Urinary bladder (tissue), 4 donors: Measurements from ENCODE around the gene STIP1. TPM values are rescaled to one million over a fixed set of nuclear protein-coding genes. Genes with fewer than 3 reads are reported as not detected.
"Not testable (repeated sequence)": the region's sequence is repeated elsewhere in the genome, so short reads cannot be mapped to it uniquely, and the experiment has no call there.

Experiments
- DNase-seq: peaks from one replicate; pipeline ENCODE4 v3.0.0-alpha.2; 2015; ENCODE audit errors: extremely low spot score
- H3K27ac ChIP-seq: one replicate; pipeline ENCODE4 v1.5.1; 2013; ENCODE audit warnings: low read depth, mild to moderate bottlenecking, moderate library complexity
- H3K36me3 ChIP-seq: one replicate; pipeline ENCODE4 v1.6.1; 2013; ENCODE audit warnings: mild to moderate bottlenecking, moderate library complexity; ENCODE audit not compliant: insufficient read depth
- H3K4me1 ChIP-seq: one replicate; pipeline ENCODE4 v1.6.1; 2013; ENCODE audit warnings: mild to moderate bottlenecking, moderate library complexity; ENCODE audit not compliant: insufficient read depth
- H3K4me3 ChIP-seq: one replicate; pipeline ENCODE4 v1.5.1; 2013; ENCODE audit warnings: low read depth, low read length
- whole genome bisulfite sequencing: extraction: QIAGEN DNeasy Blood & Tissue Kit; methylation state at CpG from one replicate; pipeline ENCODE4 v1.1.7; 2013; 5-methylcytosine and 5-hydroxymethylcytosine counted together
- polyA plus RNA-seq: library from polyadenylated mRNA; stranded (reverse); fragments of 200-250 nt; gene quantifications from one replicate; pipeline ENCODE4 v1.2.3, GENCODE V29; 2013
- total RNA-seq: library from RNA; depleted of rRNA; stranded (reverse); fragments of >200 nt; gene quantifications from one replicate; pipeline ENCODE4 v1.2.3, GENCODE V29; 2014
- donor health status: healthy with polysubstance abuse.
- donor health status: healthy.

STIP1 gene
- total and polyA plus RNA-seq, 2 donors, result 42.7 to 84.0 TPM

DNA sequence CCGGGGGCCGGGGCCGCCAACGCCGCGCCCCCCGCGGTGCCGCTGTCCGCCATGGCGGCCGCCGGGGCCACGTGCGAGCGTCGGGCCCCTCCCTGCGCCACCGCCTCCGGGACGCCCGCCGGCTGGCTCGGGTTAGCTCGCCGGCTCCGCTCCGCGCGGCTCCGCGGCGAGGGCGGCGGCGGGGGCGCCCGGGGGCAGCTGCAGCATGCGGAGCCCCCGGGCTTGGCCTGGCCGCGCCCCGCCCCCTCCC, 60.6 kb downstream of the STIP1 start:
- H3K4me3 ChIP-seq, result peak overlapping the region; percentile 56

DNA sequence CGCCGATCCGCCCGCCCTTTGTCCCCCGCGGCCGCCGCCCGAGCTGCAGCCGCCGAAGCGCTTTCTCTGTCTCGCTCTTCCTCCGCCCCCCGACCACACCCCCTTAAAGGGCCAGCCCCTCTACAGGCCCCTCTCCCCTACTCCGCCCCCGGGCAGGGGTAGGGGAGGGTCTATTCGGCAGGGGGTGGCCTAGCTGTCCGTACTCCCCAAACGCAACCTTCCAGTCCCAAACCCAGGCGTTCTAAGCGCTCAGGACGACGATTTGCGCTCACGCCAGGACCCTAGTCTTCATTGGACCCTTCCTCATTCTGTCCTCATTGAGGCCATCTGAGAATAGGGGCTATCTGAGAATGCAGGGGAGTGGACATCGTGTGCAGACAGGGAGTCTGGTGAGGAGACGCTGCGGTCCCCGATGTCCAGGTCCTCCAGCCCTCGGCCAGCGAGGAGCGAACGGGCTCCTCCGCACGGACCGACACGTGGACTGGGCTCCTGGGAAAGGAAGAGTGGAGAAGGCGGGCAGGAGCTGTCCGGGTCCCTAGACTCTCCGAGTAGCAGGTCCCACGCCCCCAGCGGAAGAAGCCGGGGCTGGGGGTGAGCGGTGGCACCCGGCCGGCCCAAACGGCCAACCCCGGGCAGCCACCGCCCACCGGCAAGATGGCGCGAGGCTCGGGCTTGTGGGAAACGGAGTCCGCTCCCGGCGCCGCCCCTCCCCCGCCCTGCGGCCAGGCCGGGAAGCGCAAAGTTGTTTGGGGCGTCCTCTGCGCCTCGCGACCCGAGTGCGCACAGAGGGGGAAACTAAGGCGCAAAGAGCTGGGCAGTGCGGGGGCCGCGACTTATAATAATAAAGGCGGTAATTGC, 61.1 kb downstream of the STIP1 start, which contains the start of gene PPP1R14B:
Gene PPP1R14B, minus strand, starts transcription at position 73 of the 858 bp plus-strand sequence. CDS start 270 bp downstream, outside the sequence.
- Histone ChIP-seq H3K27ac (peak within 1 kb of the TSS; percentile 83), H3K4me3 (peak within 1 kb of the TSS; percentile 56), H3K36me3 (no peaks in the 10 kb centered on the region), H3K4me1 (no peaks in the 10 kb centered on the region)
- DNase-seq, result no peak
- under 1% methylated on average over 74 of the region's 74 CpGs for WGBS

More for the DNA sequence above, 60.6 kb downstream of the STIP1 start:
- not testable (repeated sequence) for H3K27ac ChIP-seq, H3K36me3 ChIP-seq, DNase-seq, H3K4me1 ChIP-seq
- under 1% methylated on average over 43 of the region's 43 CpGs for WGBS

DNA sequence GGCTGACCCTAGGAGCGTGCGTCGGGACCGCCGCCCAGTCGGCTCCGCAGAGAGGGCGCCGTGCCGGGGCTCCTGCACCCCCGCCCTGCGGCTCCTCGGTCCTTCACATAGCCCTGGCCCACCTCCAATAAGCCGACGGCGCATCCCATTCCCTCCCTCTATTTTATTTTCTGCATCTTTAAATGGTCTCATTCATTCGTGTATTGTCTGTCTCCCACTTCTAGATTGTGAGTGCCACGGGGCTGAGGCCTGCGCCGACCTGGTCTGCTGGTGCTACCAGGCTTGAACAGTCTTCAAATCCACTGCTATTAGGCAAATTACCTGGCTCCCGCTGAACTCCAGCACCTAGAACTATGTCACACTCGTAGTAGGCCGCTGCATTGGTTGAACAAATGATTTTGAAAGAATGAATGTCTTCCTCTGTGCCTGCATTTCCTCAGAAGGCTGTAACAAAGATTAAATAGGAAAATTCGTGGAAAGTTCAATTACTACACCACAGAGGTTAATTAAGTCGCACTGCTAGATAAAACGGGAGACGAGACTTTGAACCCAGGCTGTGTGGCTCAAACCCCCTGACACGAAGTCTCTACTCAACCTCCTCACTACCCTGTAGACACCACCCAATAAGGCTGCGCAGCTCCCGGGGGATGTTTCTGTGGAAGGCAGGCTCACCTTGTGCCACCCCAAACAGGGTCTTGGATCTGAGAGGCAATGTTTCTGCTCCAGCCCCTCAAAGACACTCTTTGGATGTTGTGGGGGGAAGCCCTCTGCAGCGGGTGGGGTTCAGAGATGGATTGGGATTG, 62.0 kb downstream of the STIP1 start:
- H3K4me3 ChIP-seq, result peak overlapping the region; percentile 56
- no peak overlapping the region for H3K27ac ChIP-seq
- H3K36me3 ChIP-seq, result no peaks in the 10 kb centered on the region
- DNase-seq, result no peak
- 41% methylated on average over 31 of the region's 31 CpGs for WGBS
- H3K4me1 ChIP-seq, result no peaks in the 10 kb centered on the region

DNA sequence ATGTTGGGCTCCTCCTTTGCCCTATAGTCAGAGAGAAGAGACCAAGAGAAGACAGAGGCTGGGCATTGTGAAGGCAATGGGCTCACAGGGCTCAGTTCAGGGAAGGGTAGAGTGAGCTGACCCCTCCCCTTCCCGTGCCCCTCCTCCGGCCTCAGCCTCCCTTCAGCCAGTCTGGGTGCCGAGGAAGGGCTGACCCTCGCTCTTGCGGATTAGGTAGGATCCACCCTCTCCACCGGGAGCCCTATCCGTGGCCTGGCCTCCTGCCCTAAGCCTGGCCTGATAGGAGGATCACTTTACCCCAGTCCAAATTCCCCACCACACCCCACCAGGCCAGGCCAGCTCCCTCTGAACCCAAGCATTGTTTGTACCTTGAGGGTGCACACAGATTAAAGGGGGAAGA, 62.6 kb downstream of the STIP1 start:
- H3K36me3 ChIP-seq, result no peaks in the 10 kb centered on the region
- no peak overlapping the region for H3K27ac ChIP-seq
- no peak for DNase-seq
- WGBS, result 79% methylated on average over 7 of the region's 7 CpGs
- H3K4me1 ChIP-seq, result no peaks in the 10 kb centered on the region
- no peak overlapping the region for H3K4me3 ChIP-seq

GRCh38 chr11:64249038-64249437, 63.1 kb downstream of the STIP1 start:
- no peaks in the 10 kb centered on the region for H3K4me1 ChIP-seq
- no peak for DNase-seq
- no peak overlapping the region for H3K27ac ChIP-seq
- no peaks in the 10 kb centered on the region for H3K36me3 ChIP-seq
- WGBS, result 94% methylated on average over 4 of the region's 4 CpGs
- H3K4me3 ChIP-seq, result no peak overlapping the region

DNA sequence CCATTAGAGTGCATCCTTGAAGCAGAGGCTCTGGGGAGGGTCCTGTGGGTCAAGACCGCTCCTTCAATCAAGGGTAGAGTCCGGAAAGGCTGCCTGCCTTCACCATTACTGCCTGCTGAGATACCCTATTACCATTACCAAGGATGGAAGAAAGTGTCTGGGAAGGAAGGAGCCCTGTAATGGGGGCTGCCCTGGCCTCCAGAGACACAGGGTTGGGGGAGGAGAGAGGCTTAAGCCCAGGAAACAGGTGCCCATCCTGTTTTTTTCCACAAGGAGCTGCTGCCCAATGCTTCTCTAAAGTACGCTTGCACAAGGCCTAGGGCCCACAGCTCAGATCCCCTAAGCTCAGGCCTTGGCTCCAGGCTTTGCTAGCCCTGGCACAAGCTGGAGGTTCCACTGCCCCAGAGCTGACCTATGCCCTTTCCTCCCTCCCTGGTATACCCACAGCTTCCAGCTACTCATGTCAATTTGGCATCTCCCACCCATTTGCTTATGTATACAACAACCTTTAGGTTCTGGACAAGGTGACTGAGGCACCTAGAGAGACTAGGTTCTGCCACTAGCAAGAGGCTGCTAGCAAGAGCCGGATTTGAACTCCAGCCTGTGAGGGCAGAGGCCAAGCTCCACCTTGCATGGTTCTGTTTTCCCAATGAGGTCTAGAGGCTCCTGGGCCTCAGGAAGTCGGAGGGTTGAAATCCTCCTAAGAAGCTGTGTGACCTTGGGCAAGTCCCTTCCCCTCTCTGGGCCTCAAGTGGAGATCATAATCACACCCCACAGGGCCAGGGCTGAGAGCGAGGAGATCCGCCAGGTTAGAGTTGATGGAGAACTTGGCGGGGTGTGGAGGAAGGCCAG, 63.8 kb downstream of the STIP1 start:
- WGBS, result 89% methylated on average over 8 of the region's 8 CpGs
- no peak for DNase-seq
- Histone ChIP-seq H3K4me1 (no peaks in the 10 kb centered on the region), H3K36me3 (no peaks in the 10 kb centered on the region), H3K27ac (no peak overlapping the region), H3K4me3 (no peak overlapping the region)

DNA sequence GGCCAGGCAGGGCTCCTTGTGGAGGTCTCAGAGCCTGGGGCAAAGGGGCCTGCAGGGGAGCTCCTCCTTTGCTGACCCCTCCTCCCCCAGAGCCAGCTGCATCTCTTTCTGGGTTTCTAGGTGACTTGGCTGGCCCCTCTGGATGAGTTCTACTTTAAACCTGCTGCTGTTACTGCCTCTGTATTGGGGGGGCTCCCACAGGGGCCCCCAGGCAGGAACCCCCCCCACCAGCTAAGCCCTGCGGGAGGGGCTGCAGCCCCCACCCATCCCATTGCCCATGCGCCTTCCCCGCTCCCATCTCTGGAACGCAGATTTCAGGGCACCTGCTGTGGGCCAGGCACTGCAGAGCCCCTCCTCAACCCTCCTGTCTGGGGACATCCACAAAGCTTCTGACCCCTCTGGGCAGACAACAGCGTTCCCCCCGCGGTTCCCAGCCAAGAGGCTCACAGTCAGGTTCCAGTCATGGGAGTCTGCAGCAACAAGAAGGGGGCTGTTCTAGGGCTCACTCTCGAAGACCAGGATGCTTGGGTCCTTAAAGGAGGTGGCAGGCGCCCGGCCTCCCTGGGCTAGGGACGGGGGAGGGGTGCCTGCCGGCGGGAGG, 64.5 kb downstream of the STIP1 start:
- H3K4me1 ChIP-seq, result no peaks in the 10 kb centered on the region
- WGBS, result 19% methylated on average over 13 of the region's 13 CpGs
- DNase-seq, result no peak
- H3K4me3 ChIP-seq, result peak overlapping the region; percentile 80
- no peaks in the 10 kb centered on the region for H3K36me3 ChIP-seq
- H3K27ac ChIP-seq, result no peak overlapping the region

DNA sequence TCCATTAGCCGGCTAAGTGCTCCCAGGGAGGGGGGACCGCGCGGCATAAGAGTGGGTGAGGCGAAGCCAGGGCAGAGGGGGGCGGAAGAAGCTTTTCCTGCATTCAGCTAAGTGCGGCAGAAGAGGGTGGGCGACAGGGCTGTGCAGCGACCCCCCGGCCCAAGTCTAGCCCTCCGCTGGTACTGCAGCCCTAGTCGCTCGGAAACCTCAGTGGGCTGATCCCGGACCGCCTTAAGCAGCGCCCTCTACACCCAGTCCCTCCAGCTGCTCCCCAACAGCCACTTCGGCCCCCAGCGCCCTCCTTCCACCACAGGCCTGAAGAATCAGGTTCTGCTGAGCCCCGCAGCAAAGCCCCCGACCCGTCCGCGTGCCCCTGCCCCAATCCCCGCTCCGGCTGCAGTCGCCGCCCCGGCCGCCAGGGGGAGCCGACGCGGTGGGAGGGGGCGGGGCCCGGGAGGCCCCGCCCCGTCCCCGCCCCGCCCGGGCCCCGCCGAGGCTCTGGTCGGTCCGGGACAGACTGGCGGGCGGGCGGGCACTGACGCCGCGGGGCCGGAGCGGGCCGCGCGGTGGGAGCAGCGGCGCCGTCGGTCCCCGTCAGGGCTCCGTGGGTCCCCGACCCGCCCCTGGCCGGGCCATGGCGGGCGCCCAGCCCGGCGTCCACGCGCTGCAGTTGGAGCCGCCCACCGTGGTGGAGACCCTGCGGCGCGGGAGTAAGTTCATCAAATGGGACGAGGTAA, 65.2 kb downstream of the STIP1 start, which contains the start of gene PLCB3:
Gene PLCB3, plus strand, starts transcription at position 515 of the 737 bp plus-strand sequence. Its CDS starts 120 bp downstream, at position 635.
- Histone ChIP-seq H3K36me3 (no peaks in the 10 kb centered on the region), H3K4me3 (peak within 1 kb of the TSS; percentile 80), H3K27ac (no peak within 1 kb of the TSS), H3K4me1 (no peaks in the 10 kb centered on the region)
- under 1% methylated on average over 75 of the region's 75 CpGs for WGBS
- DNase-seq, result no peak

DNA sequence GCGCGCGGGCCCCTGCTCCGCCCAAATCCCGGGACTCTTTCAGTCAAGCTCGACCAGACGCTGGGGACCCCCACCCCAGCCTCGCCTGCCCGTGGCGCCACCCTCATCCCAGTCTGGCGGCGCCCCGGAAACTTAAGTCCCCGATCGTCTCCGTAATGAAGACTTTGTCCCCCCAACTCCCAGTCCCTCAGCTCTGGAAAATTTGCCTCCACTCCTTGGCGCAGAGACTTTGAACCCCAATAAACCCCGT, 65.7 kb downstream of the STIP1 start:
- Histone ChIP-seq H3K4me1 (no peaks in the 10 kb centered on the region), H3K27ac (no peak overlapping the region), H3K4me3 (peak overlapping the region; percentile 80), H3K36me3 (no peaks in the 10 kb centered on the region)
- 1% methylated on average over 18 of the region's 18 CpGs for WGBS
- DNase-seq, result no peak

- no peak overlapping the region for H3K27ac ChIP-seq
Measured at GRCh38 chr11:64252003-64252872, 66.3 kb downstream of the STIP1 start.

GRCh38 chr11:64253043-64253442, 67.1 kb downstream of the STIP1 start:
- 63% methylated on average over 8 of the region's 8 CpGs for WGBS
- Histone ChIP-seq H3K4me3 (no peak overlapping the region), H3K4me1 (no peaks in the 10 kb centered on the region), H3K27ac (no peak overlapping the region), H3K36me3 (no peaks in the 10 kb centered on the region)
- no peak for DNase-seq

More at GRCh38 chr11:64252003-64252872, 66.3 kb downstream of the STIP1 start:
- Histone ChIP-seq H3K36me3 (no peaks in the 10 kb centered on the region), H3K4me3 (peak overlapping the region; percentile 80), H3K4me1 (no peaks in the 10 kb centered on the region)
- 3% methylated on average over 23 of the region's 23 CpGs for WGBS
- no peak for DNase-seq

GRCh38 chr11:64253481-64253880, 67.5 kb downstream of the STIP1 start:
- WGBS, result 60% methylated on average over 5 of the region's 5 CpGs
- no peaks in the 10 kb centered on the region for H3K4me1 ChIP-seq
- H3K27ac ChIP-seq, result no peak overlapping the region
- DNase-seq, result no peak
- no peaks in the 10 kb centered on the region for H3K36me3 ChIP-seq
- no peak overlapping the region for H3K4me3 ChIP-seq
